Transverse colon (tissue), 4 donors: ENCODE data around the gene PGP. TPM values are rescaled to one million over a fixed set of nuclear protein-coding genes. Genes with fewer than 3 reads are reported as not detected.

Experiments
- DNase-seq: peaks from one replicate; pipeline ENCODE4 v3.0.0-alpha.2; 2019
- H3K27ac ChIP-seq, 4 donors: fragments of 200-600 bp; sonication (generic); 2 replicates each; pipeline ENCODE4 v1.5.1; 2016 to 2018; ENCODE audit warnings: inconsistent platforms in 4 of 4
- H3K27me3 ChIP-seq: fragments of 200-600 bp; sonication (generic); 2 replicates; pipeline ENCODE4 v1.5.1; 2017; ENCODE audit warnings: inconsistent platforms
- H3K36me3 ChIP-seq, 4 donors: fragments of 200-600 bp; sonication (generic); 2 replicates each; pipeline ENCODE4 v1.5.1; 2017 to 2019; ENCODE audit warnings: inconsistent platforms in 4 of 4
- H3K4me1 ChIP-seq, 4 donors: fragments of 200-600 bp; sonication (generic); 2 replicates each; pipeline ENCODE4 v1.5.1; 2017 to 2020; ENCODE audit warnings: inconsistent platforms in 4 of 4
- H3K4me3 ChIP-seq, 4 donors: fragments of 200-600 bp; sonication (generic); 1 replicate in 1 of 4; 2 replicates in 3 of 4; pipeline versions ENCODE4 v1.5.1 to v1.6.1; 2017 to 2019; ENCODE audit warnings: inconsistent platforms in 4 of 4
- H3K9me3 ChIP-seq, 2 donors: fragments of 200-600 bp; sonication (generic); 2 replicates each; pipeline ENCODE4 v1.5.1; 2017 to 2019; ENCODE audit warnings: inconsistent platforms in 2 of 2
- CTCF ChIP-seq, 5 experiments: fragments of 200-600 bp in 3 of 5; fragments of 450-650 bp in 2 of 5; sonication (generic) in 3 of 5; IDR thresholded peaks; 1 replicate in 2 of 5; 2 replicates in 3 of 5; pipeline ENCODE4 v1.5.1; 2016 to 2017; ENCODE audit warnings: antibody characterized with exemption in 5 of 5, inconsistent platforms in 3 of 5, mild to moderate bottlenecking in 2 of 5, moderate library complexity in 1 of 5
- EP300 ChIP-seq: sonication (generic); formaldehyde crosslinking; IDR thresholded peaks from one replicate; pipeline ENCODE4 v1.6.1; 2017; ENCODE audit warnings: antibody characterized with exemption, low read depth
- POLR2A ChIP-seq: fragments of 450-650 bp; IDR thresholded peaks from one replicate; pipeline ENCODE4 v1.6.1; 2016; ENCODE audit warnings: antibody characterized with exemption, mild to moderate bottlenecking, moderate library complexity
- POLR2AphosphoS5 ChIP-seq, 3 donors: sonication (generic); formaldehyde crosslinking; IDR thresholded peaks; one replicate each; pipeline ENCODE4 v1.6.1; 2016; ENCODE audit warnings: antibody characterized with exemption in 3 of 3
- WGBS, 2 donors: methylation state at CpG; one replicate each; pipeline ENCODE4 v1.1.5; 2018; ENCODE audit warnings: low coverage in 1 of 2; 5-methylcytosine and 5-hydroxymethylcytosine counted together
- in situ Hi-C, 4 donors: fragments of 200-750 bp; cut with MboI; loops; one replicate each; pipeline versions ENCODE4 v1.15.0 to v1.15.1; 2017; ENCODE audit warnings: low sequenced_read_pairs in 3 of 4, low pct_ligation_motif_present in 1 of 4, low pct_unique_long_range_greater_than_20kb in 1 of 4
- intact Hi-C: fragments of 100-400 bp; cut with DNase I; formaldehyde crosslinking; loops from one replicate; pipeline ENCODE4 v1.15.1; 2023; ENCODE audit warnings: low total_unique reads
- total RNA-seq, 4 donors: library from RNA; depleted of rRNA; stranded (reverse); fragments of >200 nt; gene quantifications; one replicate each; pipeline ENCODE4 v1.1.0, GENCODE V29; 2016

PGP gene
- total RNA-seq, 4 donors from 2014 or later, result 18.0 to 49.0 (median 29.5) TPM

GRCh38 chr16:2166263-2167067 is 48.2 kb downstream of the PGP start:
- Histone ChIP-seq H3K4me1 (peaks cover 3 to 25% (median 22%) of the 10 kb centered on the region in 4 donors), H3K9me3 (no peaks in the 10 kb centered on the region), H3K27me3 (no peaks in the 10 kb centered on the region), H3K36me3 (no peaks in the 10 kb centered on the region), H3K4me3 (no peak overlapping the region), H3K27ac (no peak overlapping the region)
- WGBS, 2 donors, result 70 to 88% methylated on average over 2 to 17 of the region's 17 CpGs
- intact Hi-C loops, result no loop called here
- TF ChIP-seq POLR2AphosphoS5 (IDR thresholded peaks at IDR 0.05) (no peak), CTCF (IDR thresholded peaks at IDR 0.05) (no peak), POLR2A (no peak), EP300 (no peak)
- in situ Hi-C loops, result loop anchor here in 1 of 4 donors (25.0 kb wide), 1 partner anchor 321 kb away; the partner anchor contains the start of gene TBC1D24
- DNase-seq, result no peak

- DNase-seq, result no peak
- no peaks in the 10 kb centered on the region for H3K27me3 ChIP-seq
- TF ChIP-seq POLR2A, result no peak
- TF ChIP-seq EP300, result no peak
- TF ChIP-seq CTCF (IDR thresholded peaks at IDR 0.05), result no peak
- TF ChIP-seq POLR2AphosphoS5 (IDR thresholded peaks at IDR 0.05), result no peak
- 91% methylated on average over 12 of the region's 12 CpGs; no CpG with 5 or more reads in 1 of the 2 donors for WGBS, 2 donors
- in situ Hi-C loops, result loop anchor here in 1 of 4 donors (25.0 kb wide), 1 partner anchor 321 kb away; the partner anchor contains the start of gene TBC1D24
- no peaks in the 10 kb centered on the region for H3K36me3 ChIP-seq
- peaks cover 4 to 31% (median 27%) of the 10 kb centered on the region in 4 donors for H3K4me1 ChIP-seq
- H3K27ac ChIP-seq, result no peak overlapping the region
- no peak overlapping the region for H3K4me3 ChIP-seq
- H3K9me3 ChIP-seq, result no peaks in the 10 kb centered on the region
- intact Hi-C loops, result no loop called here
Observed at GRCh38 chr16:2165861-2166260, 48.8 kb downstream of the PGP start.

GRCh38 chr16:2163211-2163881 is 51.3 kb downstream of the PGP start:
- H3K4me3 ChIP-seq, result no peak overlapping the region
- 68% methylated on average over 26 of the region's 26 CpGs; no CpG with 5 or more reads in 1 of the 2 donors for WGBS, 2 donors
- H3K9me3 ChIP-seq, result no peaks in the 10 kb centered on the region
- TF ChIP-seq POLR2A (peak; percentile 13), POLR2AphosphoS5 (IDR thresholded peaks at IDR 0.05) (peak in 2 of 3 donors; percentile 33 to 68), CTCF (IDR thresholded peaks at IDR 0.05) (no peak), EP300 (no peak)
- DNase-seq, result peak; percentile 84
- intact Hi-C loops, result no loop called here
- in situ Hi-C loops, result loop anchor here in 1 of 4 donors (25.0 kb wide), 1 partner anchor 324 kb away; the partner anchor contains the start of gene TBC1D24
- no peaks in the 10 kb centered on the region for H3K36me3 ChIP-seq
- no peaks in the 10 kb centered on the region for H3K27me3 ChIP-seq
- H3K27ac ChIP-seq, result peak overlapping the region; percentile 53 to 89 (median 74)
- H3K4me1 ChIP-seq, result peaks cover 25 to 56% (median 52%) of the 10 kb centered on the region in 4 donors

- TF ChIP-seq EP300, result no peak
- no peak for TF ChIP-seq POLR2A
- TF ChIP-seq CTCF (IDR thresholded peaks at IDR 0.05), result no peak
- TF ChIP-seq POLR2AphosphoS5 (IDR thresholded peaks at IDR 0.05), result no peak
- Histone ChIP-seq H3K36me3 (no peaks in the 10 kb centered on the region), H3K4me1 (peaks cover 31 to 63% (median 58%) of the 10 kb centered on the region in 4 donors), H3K27ac (peak overlapping the region; percentile 53 to 89 (median 74)), H3K4me3 (no peak overlapping the region), H3K9me3 (no peaks in the 10 kb centered on the region), H3K27me3 (no peaks in the 10 kb centered on the region)
- in situ Hi-C loops, result loop anchor here in 1 of 4 donors (25.0 kb wide), 1 partner anchor 325 kb away; the partner anchor contains the start of gene TBC1D24
- 61% methylated on average over 6 of the region's 13 CpGs; no CpG with 5 or more reads in 1 of the 2 donors for WGBS, 2 donors
- DNase-seq, result no peak
- intact Hi-C loops, result no loop called here
Observed at GRCh38 chr16:2162676-2163118, 51.9 kb downstream of the PGP start.
